Testis (tissue), 2 donors: Measurements from ENCODE around the gene TRAP1.

ENCODE experiments used
- CTCF ChIP-seq, 3 experiments: fragments of 450-650 bp in 2 of 3; fragments of 200-600 bp in 1 of 3; sonication (generic) in 1 of 3; IDR thresholded peaks; one replicate each; pipeline ENCODE4 v1.5.1; 2016 to 2019; ENCODE audit warnings: antibody characterized with exemption in 3 of 3, mild to moderate bottlenecking in 2 of 3, moderate library complexity in 1 of 3
- POLR2A ChIP-seq: fragments of 450-650 bp; IDR thresholded peaks from one replicate; pipeline ENCODE4 v1.6.1; 2017; ENCODE audit warnings: antibody characterized with exemption, mild to moderate bottlenecking, moderate library complexity

DNA sequence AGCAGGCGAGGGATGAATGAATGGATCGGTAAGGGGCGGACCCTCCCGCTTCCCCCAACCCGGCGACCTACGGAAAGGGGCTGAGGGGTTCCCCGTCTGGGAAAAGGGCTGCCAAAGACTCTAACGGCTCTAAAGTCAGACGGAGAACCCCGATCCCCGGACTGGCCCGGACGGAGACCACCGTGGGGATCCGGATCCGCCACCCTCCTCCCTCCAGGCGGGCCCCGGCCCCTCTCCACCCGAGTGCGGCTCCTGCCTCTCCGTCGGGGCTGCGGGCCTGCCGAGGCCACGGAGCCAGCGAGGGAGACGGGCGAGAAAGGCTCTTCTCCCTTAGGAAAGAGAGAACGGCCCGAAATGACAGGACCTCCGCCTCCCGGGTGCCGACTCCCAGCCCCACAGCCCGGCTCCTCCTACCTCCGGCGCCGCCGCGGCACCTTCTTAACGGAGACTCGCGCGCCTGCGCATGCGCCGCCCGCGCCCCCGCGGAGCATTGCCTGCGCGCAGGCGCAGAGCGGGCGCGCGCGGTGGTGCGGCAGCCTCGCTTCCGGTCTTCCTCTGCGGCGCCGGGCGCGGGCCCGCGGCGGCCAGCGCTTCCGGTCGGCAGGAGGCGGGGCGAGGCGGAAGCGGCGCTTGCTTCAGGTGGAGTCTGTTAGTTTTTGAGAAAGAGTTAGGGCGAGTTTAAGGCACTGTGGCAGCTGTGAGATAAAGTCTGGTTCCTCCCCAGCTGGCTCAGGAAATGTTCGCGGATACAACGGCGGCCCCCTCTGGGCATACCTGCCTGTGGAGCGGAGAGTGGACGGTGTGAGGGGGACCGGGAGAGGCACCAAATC, 106.0 kb downstream of the TRAP1 start, which contains the start of gene SLX4:
- TF ChIP-seq CTCF (IDR thresholded peaks at IDR 0.05) (peak in 1 of 3 experiments; percentile 7), POLR2A (peak; percentile 60)
